GM12801 (cell line): ENCODE results near the gene COBLL1.

Experiments used
- CTCF ChIP-seq: IDR thresholded peaks from one replicate; pipeline ENCODE4 v1.5.1; 2011; ENCODE audit warnings: control low read depth; ENCODE audit not compliant: insufficient read length; ENCODE audit errors: extremely low read depth

Gene COBLL1

GRCh38 chr2:164786787-164787186, 54.8 kb downstream of the COBLL1 start:
- TF ChIP-seq CTCF: no peak

GRCh38 chr2:164785457-164785856, 56.2 kb downstream of the COBLL1 start:
- no peak for TF ChIP-seq CTCF

GRCh38 chr2:164784376-164784775, 57.2 kb downstream of the COBLL1 start:
- no peak for TF ChIP-seq CTCF

GRCh38 chr2:164782323-164782722, 59.3 kb downstream of the COBLL1 start:
- no peak for TF ChIP-seq CTCF

GRCh38 chr2:164781394-164781793, 60.2 kb downstream of the COBLL1 start:
- TF ChIP-seq CTCF: no peak

- no peak for TF ChIP-seq CTCF
These were observed 60.9 kb downstream of the COBLL1 start for GRCh38 chr2:164780611-164781178.

- TF ChIP-seq CTCF: no peak
These were observed 62.1 kb downstream of the COBLL1 start for GRCh38 chr2:164779383-164780057.
